Peyer's patch (tissue), 4 donors: ENCODE measurements around the gene ZNF75A. TPM values are rescaled to one million over a fixed set of nuclear protein-coding genes. Genes with fewer than 3 reads are reported as not detected.

Experiments
- DNase-seq, 3 donors: peaks; one replicate each; pipeline ENCODE4 v3.0.0-alpha.2; 2017 to 2019
- H3K27ac ChIP-seq, 4 donors: fragments of 200-600 bp; sonication (generic); one replicate each; pipeline ENCODE4 v1.5.1; 2016 to 2019
- H3K27me3 ChIP-seq, 2 donors: fragments of 200-600 bp; sonication (generic); one replicate each; pipeline ENCODE4 v1.5.1; 2019
- H3K36me3 ChIP-seq, 3 donors: fragments of 200-600 bp; sonication (generic); one replicate each; pipeline ENCODE4 v1.5.1; 2016 to 2019
- H3K4me1 ChIP-seq, 4 donors: fragments of 200-600 bp; sonication (generic); one replicate each; pipeline ENCODE4 v1.5.1; 2016 to 2019
- H3K4me3 ChIP-seq, 4 donors: fragments of 200-600 bp; sonication (generic); 1 replicate in 3 of 4; 2 replicates in 1 of 4; pipeline ENCODE4 v1.5.1; 2016 to 2019; ENCODE audit warnings: mild to moderate bottlenecking in 1 of 4
- H3K9me3 ChIP-seq, 4 donors: fragments of 200-600 bp; sonication (generic); one replicate each; pipeline ENCODE4 v1.5.1; 2016 to 2019; ENCODE audit warnings: mild to moderate bottlenecking in 1 of 4
- POLR2A ChIP-seq, 2 donors: fragments of 450-650 bp; IDR thresholded peaks; one replicate each; pipeline ENCODE4 v1.5.1; 2017; ENCODE audit warnings: antibody characterized with exemption in 2 of 2, mild to moderate bottlenecking in 2 of 2, moderate library complexity in 2 of 2
- total RNA-seq, 4 donors: library from RNA; depleted of rRNA; stranded (reverse); fragments of >200 nt; gene quantifications; one replicate each; pipeline ENCODE4 v1.1.0, GENCODE V29; 2016
- TF ChIP-seq, protein P1 (sequence below), 6 experiments: fragments of 450-650 bp in 4 of 6; fragments of 200-600 bp in 2 of 6; sonication (generic) in 1 of 6; IDR thresholded peaks; one replicate each; pipeline ENCODE4 v1.5.1; 2017 to 2019; ENCODE audit warnings: antibody characterized with exemption in 6 of 6, mild to moderate bottlenecking in 3 of 6, moderate library complexity in 1 of 6

ZNF75A gene
- total RNA-seq, 4 donors from 2014 or later, result 19.3 to 56.9 (median 41.6) TPM

GRCh38 chr16:3321816-3322215 lies 16.5 kb downstream of the ZNF75A start:
- H3K4me3 ChIP-seq, result no peak overlapping the region
- TF ChIP-seq POLR2A (IDR thresholded peaks at IDR 0.05), result no peak
- TF ChIP-seq, protein P1, sequence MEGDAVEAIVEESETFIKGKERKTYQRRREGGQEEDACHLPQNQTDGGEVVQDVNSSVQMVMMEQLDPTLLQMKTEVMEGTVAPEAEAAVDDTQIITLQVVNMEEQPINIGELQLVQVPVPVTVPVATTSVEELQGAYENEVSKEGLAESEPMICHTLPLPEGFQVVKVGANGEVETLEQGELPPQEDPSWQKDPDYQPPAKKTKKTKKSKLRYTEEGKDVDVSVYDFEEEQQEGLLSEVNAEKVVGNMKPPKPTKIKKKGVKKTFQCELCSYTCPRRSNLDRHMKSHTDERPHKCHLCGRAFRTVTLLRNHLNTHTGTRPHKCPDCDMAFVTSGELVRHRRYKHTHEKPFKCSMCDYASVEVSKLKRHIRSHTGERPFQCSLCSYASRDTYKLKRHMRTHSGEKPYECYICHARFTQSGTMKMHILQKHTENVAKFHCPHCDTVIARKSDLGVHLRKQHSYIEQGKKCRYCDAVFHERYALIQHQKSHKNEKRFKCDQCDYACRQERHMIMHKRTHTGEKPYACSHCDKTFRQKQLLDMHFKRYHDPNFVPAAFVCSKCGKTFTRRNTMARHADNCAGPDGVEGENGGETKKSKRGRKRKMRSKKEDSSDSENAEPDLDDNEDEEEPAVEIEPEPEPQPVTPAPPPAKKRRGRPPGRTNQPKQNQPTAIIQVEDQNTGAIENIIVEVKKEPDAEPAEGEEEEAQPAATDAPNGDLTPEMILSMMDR (IDR thresholded peaks at IDR 0.05), result no peak
- H3K36me3 ChIP-seq, result peaks cover 0 to 19% (median 4%) of the 10 kb centered on the region in 3 donors
- H3K9me3 ChIP-seq, result peaks cover 0 to 58% (median 31%) of the 10 kb centered on the region in 4 donors
- H3K27ac ChIP-seq, result no peak overlapping the region
- H3K27me3 ChIP-seq, result no peaks in the 10 kb centered on the region
- no peak for DNase-seq
- no peaks in the 10 kb centered on the region for H3K4me1 ChIP-seq

- H3K4me3 ChIP-seq, result no peak overlapping the region
- no peaks in the 10 kb centered on the region for H3K36me3 ChIP-seq
- no peak for TF ChIP-seq POLR2A (IDR thresholded peaks at IDR 0.05)
- TF ChIP-seq, protein P1 (IDR thresholded peaks at IDR 0.05), result no peak
- no peak for DNase-seq
- H3K27ac ChIP-seq, result no peak overlapping the region
- H3K9me3 ChIP-seq, result peaks cover 0 to 6% (median 2%) of the 10 kb centered on the region in 4 donors
- no peaks in the 10 kb centered on the region for H3K27me3 ChIP-seq
- H3K4me1 ChIP-seq, result no peaks in the 10 kb centered on the region
Observed at GRCh38 chr16:3327514-3327913, 22.2 kb downstream of the ZNF75A start.

- Histone ChIP-seq H3K9me3 (peaks cover 0 to 6% (median 2%) of the 10 kb centered on the region in 4 donors), H3K4me1 (no peaks in the 10 kb centered on the region), H3K27me3 (no peaks in the 10 kb centered on the region), H3K27ac (peak overlapping the region in 1 of 4 donors; percentile 47), H3K4me3 (no peak overlapping the region), H3K36me3 (no peaks in the 10 kb centered on the region)
- no peak for DNase-seq
- TF ChIP-seq, protein P1 (IDR thresholded peaks at IDR 0.05), result no peak
- TF ChIP-seq POLR2A (IDR thresholded peaks at IDR 0.05), result no peak
Observed at GRCh38 chr16:3328104-3328503, 22.8 kb downstream of the ZNF75A start.

DNA sequence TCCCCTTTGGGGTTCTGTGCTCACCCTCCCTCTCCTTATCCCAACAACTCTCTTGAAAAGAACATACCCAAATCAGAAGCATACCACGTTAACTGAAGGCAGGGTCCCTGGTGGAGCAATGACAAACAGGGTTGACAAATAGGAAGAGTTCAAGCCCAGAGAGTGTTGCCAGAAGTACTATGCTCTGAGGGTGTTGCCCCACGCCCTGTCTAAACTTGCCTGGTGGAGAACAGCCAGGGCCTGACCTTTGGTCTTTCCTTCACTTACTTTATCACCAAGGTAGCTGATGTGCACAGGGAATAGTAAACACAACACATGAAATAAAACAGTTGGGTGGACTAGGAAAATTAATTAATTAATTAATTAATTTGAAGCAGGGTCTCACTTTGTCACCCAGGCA lies 23.3 kb downstream of the ZNF75A start:
- Histone ChIP-seq H3K4me1 (no peaks in the 10 kb centered on the region), H3K27ac (peak overlapping the region in 1 of 4 donors; percentile 47), H3K4me3 (no peak overlapping the region), H3K9me3 (peaks cover 0 to 3% (median under 1%) of the 10 kb centered on the region in 4 donors), H3K27me3 (no peaks in the 10 kb centered on the region), H3K36me3 (no peaks in the 10 kb centered on the region)
- DNase-seq, result peak in 2 of 3 donors; percentile 60 to 66
- no peak for TF ChIP-seq POLR2A (IDR thresholded peaks at IDR 0.05)
- TF ChIP-seq, protein P1 (IDR thresholded peaks at IDR 0.05), result no peak

DNA sequence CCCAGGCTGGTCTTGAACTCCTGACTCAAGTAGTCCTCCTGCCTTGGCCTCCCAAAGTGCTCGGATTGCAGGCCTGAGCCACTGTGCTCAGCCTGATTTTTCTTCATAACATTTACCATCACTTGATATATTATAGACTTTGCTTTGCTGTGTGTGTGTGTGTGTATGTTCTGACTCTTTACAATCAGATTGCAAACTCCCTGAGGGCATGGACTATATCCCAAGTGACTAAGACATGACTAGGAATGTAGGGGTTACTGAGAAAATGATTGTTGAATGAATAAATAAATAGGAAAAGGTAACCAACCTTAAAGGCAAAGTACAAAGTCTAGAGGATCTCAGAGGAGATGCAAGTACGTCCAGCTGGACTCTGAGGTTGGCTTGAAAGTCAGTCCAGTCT lies 40.7 kb downstream of the ZNF75A start:
- Histone ChIP-seq H3K27ac (no peak overlapping the region), H3K4me1 (no peaks in the 10 kb centered on the region), H3K9me3 (no peaks in the 10 kb centered on the region), H3K36me3 (no peaks in the 10 kb centered on the region), H3K27me3 (no peaks in the 10 kb centered on the region), H3K4me3 (no peak overlapping the region)
- TF ChIP-seq, protein P1 (IDR thresholded peaks at IDR 0.05), result no peak
- TF ChIP-seq POLR2A (IDR thresholded peaks at IDR 0.05), result no peak
- DNase-seq, result no peak

- TF ChIP-seq, protein P1 (IDR thresholded peaks at IDR 0.05), result no peak
- TF ChIP-seq POLR2A (IDR thresholded peaks at IDR 0.05), result no peak
- no peak for DNase-seq
- H3K4me1 ChIP-seq, result no peaks in the 10 kb centered on the region
- H3K4me3 ChIP-seq, result no peak overlapping the region
- no peaks in the 10 kb centered on the region for H3K36me3 ChIP-seq
- no peak overlapping the region for H3K27ac ChIP-seq
- H3K9me3 ChIP-seq, result no peaks in the 10 kb centered on the region
- no peaks in the 10 kb centered on the region for H3K27me3 ChIP-seq
Observed at GRCh38 chr16:3347586-3347985, 42.3 kb downstream of the ZNF75A start.
